T-helper 9 cell (primary cell): ENCODE measurements around the gene HTT.
A peak's percentile ranks its signal among the peaks of the same experiment; 100 is the strongest.
"Not testable (repeated sequence)": the region's sequence is repeated elsewhere in the genome, so short reads cannot be mapped to it uniquely, and the experiment has no call there.

Experiments used
- DNase-seq: peaks from one replicate; pipeline ENCODE4 v3.0.0-alpha.2; 2020

Gene HTT

GRCh38 chr4:3085948-3086670, 11.6 kb downstream of the HTT start:
- no peak for DNase-seq

- DNase-seq: no peak
These were observed 12.8 kb downstream of the HTT start for GRCh38 chr4:3087115-3087797.

- DNase-seq: no peak
These were observed 17.0 kb downstream of the HTT start for GRCh38 chr4:3091464-3091863.

GRCh38 chr4:3094701-3095100, 20.2 kb downstream of the HTT start:
- not testable (repeated sequence) for DNase-seq

GRCh38 chr4:3096202-3096601, 21.7 kb downstream of the HTT start:
- no peak for DNase-seq

- no peak for DNase-seq
These were observed 23.9 kb downstream of the HTT start for GRCh38 chr4:3098346-3098745.

GRCh38 chr4:3106339-3107186, 32.1 kb downstream of the HTT start:
- DNase-seq: peak; percentile 77

GRCh38 chr4:3107271-3107670, 32.8 kb downstream of the HTT start:
- no peak for DNase-seq

- DNase-seq: no peak
These were observed 33.2 kb downstream of the HTT start for GRCh38 chr4:3107691-3108121.

GRCh38 chr4:3108211-3108610, 33.7 kb downstream of the HTT start:
- DNase-seq: no peak

GRCh38 chr4:3111461-3111860, 37.0 kb downstream of the HTT start:
- no peak for DNase-seq

- no peak for DNase-seq
These were observed 37.7 kb downstream of the HTT start for GRCh38 chr4:3112201-3112600.

- no peak for DNase-seq
These were observed 38.4 kb downstream of the HTT start for GRCh38 chr4:3112609-3113469.

- no peak for DNase-seq
These were observed 39.9 kb downstream of the HTT start for GRCh38 chr4:3114377-3114776.

- no peak for DNase-seq
These were observed 41.3 kb downstream of the HTT start for GRCh38 chr4:3115637-3116270.

- no peak for DNase-seq
These were observed 42.5 kb downstream of the HTT start for GRCh38 chr4:3116955-3117354.

GRCh38 chr4:3118312-3118711, 43.8 kb downstream of the HTT start:
- no peak for DNase-seq

GRCh38 chr4:3119464-3119863, 45.0 kb downstream of the HTT start:
- DNase-seq: no peak

GRCh38 chr4:3121110-3121509, 46.6 kb downstream of the HTT start:
- DNase-seq: no peak

GRCh38 chr4:3121596-3121995, 47.1 kb downstream of the HTT start:
- DNase-seq: no peak

- DNase-seq: no peak
These were observed 47.6 kb downstream of the HTT start for GRCh38 chr4:3122081-3122563.

GRCh38 chr4:3123181-3123671, 48.7 kb downstream of the HTT start:
- DNase-seq: no peak
